Motor neuron (in vitro differentiated cells): Measurements from ENCODE around the gene TMEM119. TPM values are rescaled to one million over a fixed set of nuclear protein-coding genes. Genes with fewer than 3 reads are reported as not detected.

Source experiments
- ATAC-seq, 8 experiments: fragments of 200-7000 bp; cut with Tn5 transposase; replicated peaks in 6 of 8; 2 replicates each; pipeline ENCODE4 v1.8.0; 2021; ENCODE audit warnings: mild to moderate bottlenecking in 8 of 8, moderate library complexity in 8 of 8
- H3K27ac ChIP-seq, 2 donors: fragments of 250-450 bp; sonication (Bioruptor Pico); 2 replicates each; pipeline ENCODE4 v1.9.0; 2021; ENCODE audit warnings: antibody characterized with exemption in 2 of 2, mild to moderate bottlenecking in 2 of 2, moderate library complexity in 1 of 2
- H3K4me1 ChIP-seq, 2 donors: fragments of 250-450 bp; sonication (Bioruptor Pico); replicated peaks in 1 of 2; 2 replicates each; pipeline ENCODE4 v1.6.1; 2021; ENCODE audit warnings: antibody characterized with exemption in 2 of 2, mild to moderate bottlenecking in 2 of 2, moderate library complexity in 1 of 2
- H3K4me3 ChIP-seq, 5 donors: fragments of 250-450 bp; sonication (Bioruptor Pico); 2 replicates each; pipeline ENCODE4 v1.9.0; 2021; ENCODE audit warnings: antibody characterized with exemption in 5 of 5, mild to moderate bottlenecking in 5 of 5, moderate library complexity in 4 of 5
- WGBS, 10 experiments: fragments of 450-650 bp; shearing (Covaris generic); methylation state at CpG; one replicate each; pipeline ENCODE4 v1.0.0; 2022; 5-methylcytosine and 5-hydroxymethylcytosine counted together
- in situ Hi-C, 9 experiments: fragments of 400-800 bp; cut with MboI; loops; one replicate each; pipeline ENCODE4 v1.15.0; 2021; ENCODE audit warnings: low sequenced_read_pairs in 9 of 9, low pct_unique_long_range_greater_than_20kb in 2 of 9; ENCODE audit not compliant: unreplicated experiment in 9 of 9
- total RNA-seq, 8 experiments: library from RNA; unstranded; fragments of 300-600 nt; gene quantifications; 2 replicates each; pipeline versions ENCODE4 v1.2.3 to v1.2.4, GENCODE V29; 2022

TMEM119 gene
- total RNA-seq, 8 experiments from 2014 or later: 0.05 to 31.1 (median 0.73) TPM

DNA sequence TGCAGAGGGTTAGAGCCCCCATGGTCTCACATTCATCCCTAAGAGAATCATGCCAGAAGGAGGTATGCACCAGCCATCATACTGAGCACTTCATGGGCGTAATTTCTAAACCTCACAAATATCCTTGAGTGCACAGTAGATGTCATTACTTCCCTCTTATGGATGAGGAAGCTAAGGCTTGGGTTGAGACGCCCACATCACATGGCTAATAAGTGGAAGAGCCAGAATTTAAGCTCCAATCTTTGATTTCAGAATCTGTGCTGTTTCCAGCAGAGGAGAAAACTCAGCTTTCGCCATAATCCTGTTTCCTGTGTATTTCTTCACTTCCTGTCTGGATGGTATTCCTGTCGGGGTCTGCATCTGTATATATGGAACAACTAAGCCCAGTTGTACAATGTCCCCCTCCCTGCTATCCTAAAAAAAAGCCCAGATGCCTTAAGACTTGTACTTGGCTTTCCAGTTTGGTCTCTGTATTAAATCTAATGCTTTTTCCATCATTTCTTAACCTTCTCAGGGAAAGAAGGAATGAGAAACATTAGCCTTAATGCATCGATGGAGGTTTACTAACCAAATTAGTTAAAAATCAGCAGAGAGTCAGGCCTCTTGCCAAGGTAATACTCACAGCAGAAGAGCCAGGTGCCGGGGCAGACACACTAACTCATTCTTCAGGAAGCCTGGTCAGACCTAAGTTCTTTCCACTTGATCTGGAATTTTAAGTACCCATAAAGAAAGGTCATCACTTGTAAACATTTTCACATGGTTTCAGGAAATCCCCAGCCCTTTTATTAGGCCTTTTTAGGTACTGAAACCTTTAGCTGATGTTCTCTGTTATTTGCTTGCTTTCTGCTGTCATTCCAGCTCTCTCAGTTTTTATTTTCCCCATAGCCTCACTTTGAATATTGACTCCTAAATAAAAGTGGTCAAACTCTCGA is 30.2 kb downstream of the TMEM119 start:
- in situ Hi-C loops: loop anchor here in 1 of 9 experiments (10.0 kb wide), 1 partner anchor 47 kb away; no protein-coding TSS in a partner anchor
- no peak overlapping the region for H3K27ac ChIP-seq
- 33 to 100% (median 88%) methylated on average over 1 to 6 of the region's 7 CpGs; no CpG with 5 or more reads in 1 of the 10 experiments for WGBS, 10 experiments
- H3K4me3 ChIP-seq: no peak overlapping the region
- H3K4me1 ChIP-seq: peaks cover 2% of the 10 kb centered on the region in 2 donors
- ATAC-seq: no peak

- Histone ChIP-seq H3K4me3 (no peak overlapping the region), H3K27ac (no peak overlapping the region), H3K4me1 (peaks cover 2% of the 10 kb centered on the region in 2 donors)
- ATAC-seq: no peak
- 79 to 100% (median 85%) methylated on average over 1 to 3 of the region's 4 CpGs; no CpG with 5 or more reads in 6 of the 10 experiments for WGBS, 10 experiments
- in situ Hi-C loops: loop anchor here in 1 of 9 experiments (10.0 kb wide), 1 partner anchor 48 kb away; no protein-coding TSS in a partner anchor
Observed at GRCh38 chr12:108566452-108566851, 31.4 kb downstream of the TMEM119 start.

DNA sequence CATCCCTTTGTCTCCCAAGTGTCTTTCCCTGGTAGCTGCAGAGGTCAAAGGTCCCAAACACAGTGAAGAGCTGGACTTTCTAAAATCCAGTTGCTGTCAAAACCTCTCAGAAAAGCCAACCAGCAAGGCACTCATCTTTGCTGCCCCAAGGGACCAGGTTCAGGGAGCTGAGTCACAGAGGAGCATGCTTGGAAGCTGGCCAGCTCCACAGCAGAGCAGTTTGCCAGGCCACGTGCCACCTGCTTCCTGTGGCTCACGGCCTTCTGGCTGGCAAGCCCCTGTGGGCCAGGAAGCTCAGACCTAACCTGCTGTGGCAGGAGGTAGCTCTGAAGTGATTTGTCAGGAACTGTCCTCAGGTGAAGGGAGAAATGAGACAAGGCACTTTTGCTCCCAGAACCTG is 31.9 kb downstream of the TMEM119 start:
- H3K4me1 ChIP-seq: peaks cover 2% of the 10 kb centered on the region in 2 donors
- no peak for ATAC-seq
- WGBS, 10 experiments: 0 to 100% methylated on average over 1 of the region's 2 CpGs; no CpG with 5 or more reads in 8 of the 10 experiments
- H3K27ac ChIP-seq: no peak overlapping the region
- in situ Hi-C loops: loop anchor here in 1 of 9 experiments (10.0 kb wide), 1 partner anchor 49 kb away; no protein-coding TSS in a partner anchor
- H3K4me3 ChIP-seq: no peak overlapping the region

DNA sequence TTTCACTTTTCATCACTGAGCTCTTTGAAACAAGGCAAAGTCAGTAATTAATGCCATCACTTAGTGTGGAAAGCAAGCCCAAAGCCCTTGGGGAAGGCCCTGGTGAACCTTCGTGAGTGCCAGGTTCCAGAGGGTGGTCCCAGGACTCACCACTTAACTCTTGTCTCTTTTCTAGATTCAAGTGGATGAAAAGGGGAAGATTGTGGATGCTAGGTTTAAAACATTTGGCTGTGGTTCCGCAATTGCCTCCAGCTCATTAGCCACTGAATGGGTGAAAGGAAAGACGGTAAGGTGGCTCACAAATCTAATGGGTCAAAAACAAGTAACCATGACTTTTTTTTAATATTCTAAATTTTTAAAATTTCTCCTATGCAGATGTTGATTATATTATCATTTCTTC is 32.7 kb downstream of the TMEM119 start:
- no peak for ATAC-seq
- Histone ChIP-seq H3K27ac (no peak overlapping the region), H3K4me1 (peaks cover 2% of the 10 kb centered on the region in 2 donors), H3K4me3 (no peak overlapping the region)
- in situ Hi-C loops: loop anchor here in 1 of 9 experiments (10.0 kb wide), 1 partner anchor 50 kb away; no protein-coding TSS in a partner anchor
- WGBS, 10 experiments: 80 to 100% (median 92%) methylated on average over 2 to 3 of the region's 3 CpGs; no CpG with 5 or more reads in 2 of the 10 experiments

- no peak for ATAC-seq
- Histone ChIP-seq H3K27ac (no peak overlapping the region), H3K4me3 (no peak overlapping the region), H3K4me1 (peaks cover 5% of the 10 kb centered on the region in 2 donors)
- in situ Hi-C loops: loop anchor here in 2 of 9 experiments (5.0 to 10.0 kb wide), 2 partner anchors 50 to 53 kb away; no protein-coding TSS in a partner anchor
Observed at GRCh38 chr12:108564724-108565123, 33.2 kb downstream of the TMEM119 start.

- in situ Hi-C loops: loop anchor here in 2 of 9 experiments (5.0 to 10.0 kb wide), 2 partner anchors 51 to 54 kb away; no protein-coding TSS in a partner anchor
Observed at GRCh38 chr12:108563804-108564151, 34.1 kb downstream of the TMEM119 start.

DNA sequence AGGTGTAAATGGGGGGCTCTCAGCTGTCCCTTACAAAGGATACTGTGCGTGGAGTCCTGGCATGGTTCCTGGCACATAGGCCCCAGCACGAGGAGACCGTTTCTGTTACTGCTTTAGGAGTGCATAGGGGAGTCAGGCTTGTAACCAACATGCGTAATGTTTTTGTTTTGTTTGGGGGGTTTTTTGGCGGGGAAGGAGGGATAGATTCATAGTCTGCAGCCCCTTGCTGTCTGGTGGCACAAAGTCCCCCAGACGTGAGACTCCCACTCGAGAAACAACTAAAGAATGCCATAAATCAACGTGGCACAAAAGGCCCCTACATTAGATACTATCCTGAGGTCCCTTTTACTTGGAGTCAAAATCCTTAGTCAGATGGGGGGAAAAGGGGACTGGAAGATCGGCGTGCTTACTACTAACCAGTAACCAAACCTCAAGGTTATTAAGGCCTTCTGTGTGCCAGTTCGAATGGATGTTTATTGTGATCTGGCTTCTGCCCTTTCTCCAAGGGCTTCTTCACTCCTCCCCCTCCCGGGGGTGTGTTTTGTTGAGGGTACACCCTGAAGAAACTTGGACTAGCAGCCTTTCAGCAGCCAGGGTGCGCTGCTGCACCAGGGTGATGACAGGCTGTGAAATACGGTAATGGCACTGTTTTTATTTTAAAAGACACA is 34.6 kb downstream of the TMEM119 start:
- in situ Hi-C loops: loop anchor here in 2 of 9 experiments (5.0 to 10.0 kb wide), 2 partner anchors 52 to 54 kb away; no protein-coding TSS in a partner anchor
- H3K27ac ChIP-seq: peak overlapping the region; percentile 87 to 92
- peaks cover 9 to 10% of the 10 kb centered on the region in 2 donors for H3K4me1 ChIP-seq
- ATAC-seq: peak; percentile 31 to 57 (median 46)
- 0 to 5% (median 0%) methylated on average over 2 to 10 of the region's 14 CpGs; no CpG with 5 or more reads in 1 of the 10 experiments for WGBS, 10 experiments
- peak overlapping the region; percentile 86 to 96 (median 88) for H3K4me3 ChIP-seq

More at GRCh38 chr12:108563804-108564151, 34.1 kb downstream of the TMEM119 start:
- H3K4me3 ChIP-seq: peak overlapping the region; percentile 86 to 96 (median 88)
- H3K4me1 ChIP-seq: peaks cover 9 to 10% of the 10 kb centered on the region in 2 donors
- 0 to 14% (median 0%) methylated on average over 1 of the region's 1 CpG; no CpG with 5 or more reads in 4 of the 10 experiments for WGBS, 10 experiments
- H3K27ac ChIP-seq: peak overlapping the region; percentile 48 to 49
- no peak for ATAC-seq

GRCh38 chr12:108562348-108563135 is 35.3 kb downstream of the TMEM119 start, which contains the start of gene ISCU:
ISCU (plus strand) TSS chr12:108562596; CDS start chr12:108562623, 27 bp downstream.
- WGBS, 10 experiments: 0% methylated on average over 1 to 5 of the region's 72 CpGs; no CpG with 5 or more reads in 5 of the 10 experiments
- H3K27ac ChIP-seq: peak within 1 kb of the TSS; percentile 91 to 98
- peak within 1 kb of the TSS; percentile 86 to 96 (median 88) for H3K4me3 ChIP-seq
- peak; percentile 59 to 89 (median 84) for ATAC-seq
- in situ Hi-C loops: loop anchor here in 2 of 9 experiments (5.0 to 10.0 kb wide), 2 partner anchors 52 to 55 kb away; no protein-coding TSS in a partner anchor
- H3K4me1 ChIP-seq: peaks cover 9 to 10% of the 10 kb centered on the region in 2 donors

DNA sequence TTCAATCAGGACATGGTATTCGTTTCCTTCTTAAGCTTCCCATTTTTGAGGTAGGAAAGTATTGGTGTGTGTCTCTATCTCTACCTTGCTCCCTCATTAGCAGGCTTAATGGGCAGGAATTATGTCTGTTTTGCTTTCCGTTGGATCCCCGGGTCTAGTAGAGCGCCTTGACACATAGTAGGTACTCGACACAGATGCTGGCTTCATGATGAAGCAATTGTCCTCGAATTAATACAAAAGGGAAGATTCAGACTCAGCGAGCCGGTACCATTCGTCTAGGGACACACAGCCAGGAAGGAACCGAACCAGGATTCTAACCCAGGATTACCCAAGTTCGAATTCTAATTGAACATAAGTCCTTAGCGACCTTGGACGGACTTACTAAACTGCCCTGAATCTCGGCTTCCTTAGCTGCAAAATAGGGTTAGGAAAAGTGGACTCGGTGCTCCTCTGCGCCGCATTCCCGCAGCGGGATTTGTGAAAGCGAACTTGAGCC is 36.0 kb downstream of the TMEM119 start:
- in situ Hi-C loops: loop anchor here in 2 of 9 experiments (5.0 to 10.0 kb wide), 2 partner anchors 53 to 55 kb away; no protein-coding TSS in a partner anchor
- Histone ChIP-seq H3K27ac (peak overlapping the region; percentile 91 to 98), H3K4me1 (peaks cover 9 to 10% of the 10 kb centered on the region in 2 donors), H3K4me3 (peak overlapping the region; percentile 86 to 96 (median 88))
- ATAC-seq: peak in 2 of 8 experiments; percentile 2 to 12
- 0 to 5% (median 0%) methylated on average over 1 to 14 of the region's 20 CpGs; no CpG with 5 or more reads in 1 of the 10 experiments for WGBS, 10 experiments

- ATAC-seq: peak; percentile 36 to 53 (median 46)
- H3K4me1 ChIP-seq: peaks cover 9 to 10% of the 10 kb centered on the region in 2 donors
- in situ Hi-C loops: loop anchor here in 2 of 9 experiments (5.0 to 10.0 kb wide), 2 partner anchors 54 to 56 kb away; no protein-coding TSS in a partner anchor
- 0 to 3% (median 1%) methylated on average over 1 to 29 of the region's 57 CpGs for WGBS, 10 experiments
- H3K27ac ChIP-seq: peak within 1 kb of the TSS; percentile 91 to 98
- H3K4me3 ChIP-seq: peak within 1 kb of the TSS; percentile 86 to 96 (median 88)
Observed at GRCh38 chr12:108560752-108561719, 36.8 kb downstream of the TMEM119 start, which contains the start of gene SART3. SART3 (minus strand) TSS chr12:108561173; CDS start chr12:108561154, 19 bp downstream.
